K562 (cell line): Measurements from ENCODE around the gene GPR55.

Source experiments
- POLR2A ChIP-seq: fragments of 450-650 bp; conservative IDR thresholded peaks from 2 replicates; pipeline ENCODE4 v1.6.1; 2016
- TEAD4 ChIP-seq, 2 experiments: sonication (generic) in 1 of 2; formaldehyde crosslinking in 1 of 2; IDR thresholded peaks; 2 replicates each; pipeline versions ENCODE4 v1.6.1 to v1.8.0; 2012 to 2022; ENCODE audit warnings: borderline replicate concordance in 1 of 2, inconsistent platforms in 1 of 2, low read length in 1 of 2, mild to moderate bottlenecking in 1 of 2, missing genetic modification reagents in 1 of 2
- THRAP3 ChIP-seq: fragments of 450-650 bp; IDR thresholded peaks from 2 replicates; pipeline ENCODE4 v1.6.1; 2016; ENCODE audit warnings: mild to moderate bottlenecking, inconsistent platforms, borderline replicate concordance
- ZBTB17 ChIP-seq: fragments of 450-650 bp; formaldehyde crosslinking; IDR thresholded peaks from 2 replicates; pipeline ENCODE4 v1.4.0; 2020; ENCODE audit warnings: mild to moderate bottlenecking
- ZNF830 ChIP-seq: fragments of 250-450 bp; sonication (Bioruptor Pico); IDR thresholded peaks from 2 replicates; pipeline ENCODE4 v1.5.0; 2021; ENCODE audit warnings: mild to moderate bottlenecking
- TF ChIP-seq, protein P1 (sequence below), 3 experiments: IDR thresholded peaks in 2 of 3; conservative IDR thresholded peaks in 1 of 3; 2 replicates each; pipeline ENCODE4 v1.5.1; 2011 to 2012; ENCODE audit warnings: low read length in 3 of 3, mild to moderate bottlenecking in 3 of 3, control low read depth in 2 of 3, improper control_type of control experiment in 1 of 3, inconsistent platforms in 1 of 3, low read depth in 1 of 3, mixed read lengths in 1 of 3, moderate library complexity in 1 of 3; ENCODE audit not compliant: insufficient read depth in 2 of 3

DNA sequence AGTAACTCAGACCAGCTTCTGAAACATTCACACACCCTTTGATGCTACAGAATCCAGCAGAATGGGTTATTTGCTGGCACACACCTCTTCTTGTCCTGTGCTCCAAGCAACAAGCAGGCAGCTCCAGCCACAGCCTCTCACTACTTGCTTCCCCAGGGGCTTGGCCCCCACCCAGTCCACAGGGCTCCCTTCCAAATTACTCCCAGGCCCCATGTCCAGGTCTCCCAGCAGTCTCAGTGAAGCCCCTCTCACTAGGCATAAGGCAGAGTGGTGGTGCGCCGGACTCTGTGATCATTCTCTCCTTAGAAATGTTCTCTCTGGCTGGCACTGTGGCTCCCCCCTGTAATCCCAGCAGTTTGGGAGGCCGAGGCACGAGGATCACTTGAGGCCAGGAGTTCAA, 34.4 kb downstream of the GPR55 start:
- TF ChIP-seq, protein P1, sequence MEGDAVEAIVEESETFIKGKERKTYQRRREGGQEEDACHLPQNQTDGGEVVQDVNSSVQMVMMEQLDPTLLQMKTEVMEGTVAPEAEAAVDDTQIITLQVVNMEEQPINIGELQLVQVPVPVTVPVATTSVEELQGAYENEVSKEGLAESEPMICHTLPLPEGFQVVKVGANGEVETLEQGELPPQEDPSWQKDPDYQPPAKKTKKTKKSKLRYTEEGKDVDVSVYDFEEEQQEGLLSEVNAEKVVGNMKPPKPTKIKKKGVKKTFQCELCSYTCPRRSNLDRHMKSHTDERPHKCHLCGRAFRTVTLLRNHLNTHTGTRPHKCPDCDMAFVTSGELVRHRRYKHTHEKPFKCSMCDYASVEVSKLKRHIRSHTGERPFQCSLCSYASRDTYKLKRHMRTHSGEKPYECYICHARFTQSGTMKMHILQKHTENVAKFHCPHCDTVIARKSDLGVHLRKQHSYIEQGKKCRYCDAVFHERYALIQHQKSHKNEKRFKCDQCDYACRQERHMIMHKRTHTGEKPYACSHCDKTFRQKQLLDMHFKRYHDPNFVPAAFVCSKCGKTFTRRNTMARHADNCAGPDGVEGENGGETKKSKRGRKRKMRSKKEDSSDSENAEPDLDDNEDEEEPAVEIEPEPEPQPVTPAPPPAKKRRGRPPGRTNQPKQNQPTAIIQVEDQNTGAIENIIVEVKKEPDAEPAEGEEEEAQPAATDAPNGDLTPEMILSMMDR (IDR thresholded peaks at IDR 0.05 in 2 of 3, conservative IDR thresholded peaks at IDR 0.05 in 1 of 3; ENCODE audit: insufficient read depth in 2 of 3, low read depth in 1 of 3, low read length in 3 of 3): no peak
- no peak for TF ChIP-seq POLR2A
- no peak for TF ChIP-seq TEAD4 (IDR thresholded peaks at IDR 0.05; ENCODE audit: low read length)
- TF ChIP-seq TEAD4 (CRISPR knock-in tag; IDR thresholded peaks at IDR 0.05; ENCODE audit: borderline replicate concordance): no peak
- TF ChIP-seq ZBTB17: no peak
- no peak for TF ChIP-seq THRAP3
- TF ChIP-seq ZNF830 (CRISPR knock-in tag): no peak
